Measurements from ENCODE around the gene SNX8. TPM values are rescaled to one million over a fixed set of nuclear protein-coding genes. Genes with fewer than 3 reads are reported as not detected.

Gene SNX8
- total and polyA plus RNA-seq, 2 of the 13 experiments (the other 11 are each of a cell fraction or from before 2014, with no cell fraction given), result 20.6 to 45.2 TPM

GRCh38 chr7:2232766-2233520 lies 81.3 kb downstream of the SNX8 start, which contains the start of gene MAD1L1 (continued):
- TF ChIP-seq RERE (CRISPR knock-in tag; IDR thresholded peaks at IDR 0.05; ENCODE audit: low read depth), result no peak
- TF ChIP-seq RFX3 (CRISPR knock-in tag; IDR thresholded peaks at IDR 0.05), result no peak
- TF ChIP-seq TRAFD1 (CRISPR knock-in tag; IDR thresholded peaks at IDR 0.05; ENCODE audit: borderline replicate concordance), result no peak
- TF ChIP-seq HNRNPL (IDR thresholded peaks at IDR 0.05; ENCODE audit: low read depth, low read length), result no peak
- no peak for TF ChIP-seq ZNF770 (CRISPR knock-in tag; IDR thresholded peaks at IDR 0.05)
- no peak for TF ChIP-seq ZSCAN5A (CRISPR knock-in tag; IDR thresholded peaks at IDR 0.05; ENCODE audit: borderline replicate concordance)
- no peak for TF ChIP-seq IKZF4 (CRISPR knock-in tag; IDR thresholded peaks at IDR 0.05; ENCODE audit: borderline replicate concordance, low read depth, not compliant biosample characterization)
- TF ChIP-seq ZNF552 (CRISPR knock-in tag; IDR thresholded peaks at IDR 0.05; ENCODE audit: borderline replicate concordance), result no peak
- TF ChIP-seq PRDM4 (CRISPR knock-in tag; IDR thresholded peaks at IDR 0.05; ENCODE audit: borderline replicate concordance), result no peak
- no peak for TF ChIP-seq ZFAT (CRISPR knock-in tag; conservative IDR thresholded peaks at IDR 0.05)
- TF ChIP-seq ZBTB3 (CRISPR knock-in tag; IDR thresholded peaks at IDR 0.05; ENCODE audit: borderline replicate concordance, low read depth), result 0 out of 2 replicates have a peak, but pooled peaks have one; percentile 39
- TF ChIP-seq MATR3 (CRISPR knock-in tag; IDR thresholded peaks at IDR 0.05), result no peak
- TF ChIP-seq ZNF790 (CRISPR knock-in tag; IDR thresholded peaks at IDR 0.05; ENCODE audit: borderline replicate concordance), result no peak

Data from HepG2 (cell line).